Naive thymus-derived CD4-positive, alpha-beta T cell (primary cell): ENCODE measurements around the gene XYLT1. TPM values are rescaled to one million over a fixed set of nuclear protein-coding genes. Genes with fewer than 3 reads are reported as not detected.

Source experiments
- ATAC-seq: fragments of 150-1000 bp; cut with Tn5 transposase; 2 replicates; pipeline ENCODE4 v1.10.0; 2021; ENCODE audit warnings: mild to moderate bottlenecking, moderate library complexity
- CTCF ChIA-PET: fragments of 350-600 bp; sonication (Branson Sonifier 250); formaldehyde crosslinking; loops from one replicate; lab custom pipeline; 2021; ENCODE audit warnings: antibody characterized with exemption; lab: Charles Lee
- POLR2A ChIA-PET: fragments of 350-600 bp; sonication (Branson Sonifier 250); formaldehyde crosslinking; loops from one replicate; lab custom pipeline; 2021; ENCODE audit warnings: antibody characterized with exemption, inconsistent platforms; lab: Charles Lee
- DNase-seq, 9 donors: peaks; one replicate each; pipeline versions ENCODE4 v3.0.0 to v3.0.0-alpha.2; 2020 to 2022; ENCODE audit warnings: mixed read lengths in 1 of 9
- H3K27ac ChIP-seq: one replicate; pipeline ENCODE4 v1.7.0; 2013; ENCODE audit warnings: mild to moderate bottlenecking, low read depth, low read length, moderate library complexity
- H3K27me3 ChIP-seq, 2 donors: one replicate each; pipeline ENCODE4 v1.7.0; 2013; ENCODE audit warnings: low read length in 2 of 2, mild to moderate bottlenecking in 2 of 2, moderate library complexity in 2 of 2; ENCODE audit not compliant: control insufficient read depth in 2 of 2, insufficient read depth in 2 of 2
- H3K36me3 ChIP-seq, 3 experiments: 1 replicate in 2 of 3; 2 replicates in 1 of 3; pipeline ENCODE4 v1.7.0; 2013; ENCODE audit warnings: low read length in 3 of 3, mild to moderate bottlenecking in 3 of 3, moderate library complexity in 1 of 3; ENCODE audit not compliant: insufficient read depth in 3 of 3, control insufficient read depth in 2 of 3
- H3K4me1 ChIP-seq, 2 donors: one replicate each; pipeline ENCODE4 v1.7.0; 2013; ENCODE audit warnings: low read length in 2 of 2, mild to moderate bottlenecking in 2 of 2, moderate library complexity in 1 of 2; ENCODE audit not compliant: control insufficient read depth in 2 of 2, insufficient read depth in 2 of 2
- H3K4me3 ChIP-seq: 2 replicates; pipeline ENCODE4 v1.7.0; 2013; ENCODE audit warnings: mild to moderate bottlenecking, low read length
- H3K9me3 ChIP-seq, 3 experiments: 1 replicate in 2 of 3; 2 replicates in 1 of 3; pipeline ENCODE4 v1.7.0; 2013; ENCODE audit warnings: low read length in 3 of 3; ENCODE audit not compliant: control insufficient read depth in 2 of 3
- H3K27ac Mint-ChIP-seq, 9 donors: one replicate each; pipeline ENCODE4 v1.8.0; 2020 to 2022; ENCODE audit warnings: mixed read lengths in 9 of 9, mild to moderate bottlenecking in 8 of 9, moderate library complexity in 5 of 9, inconsistent platforms in 2 of 9
- H3K27me3 Mint-ChIP-seq, 5 donors: one replicate each; pipeline ENCODE4 v1.8.0; 2021 to 2022; ENCODE audit warnings: mixed read lengths in 5 of 5, mild to moderate bottlenecking in 1 of 5
- H3K36me3 Mint-ChIP-seq, 5 donors: one replicate each; pipeline ENCODE4 v1.8.0; 2020 to 2022; ENCODE audit warnings: mixed read lengths in 5 of 5, mild to moderate bottlenecking in 3 of 5, inconsistent platforms in 1 of 5
- H3K4me1 Mint-ChIP-seq, 7 donors: one replicate each; pipeline ENCODE4 v1.8.0; 2020 to 2022; ENCODE audit warnings: mixed read lengths in 7 of 7, mild to moderate bottlenecking in 3 of 7, inconsistent platforms in 1 of 7
- H3K4me3 Mint-ChIP-seq, 10 donors: one replicate each; pipeline ENCODE4 v1.8.0; 2020 to 2022; ENCODE audit warnings: mild to moderate bottlenecking in 10 of 10, mixed read lengths in 10 of 10, moderate library complexity in 6 of 10, inconsistent platforms in 2 of 10
- H3K9me3 Mint-ChIP-seq, 11 donors: one replicate each; pipeline ENCODE4 v1.8.0; 2020 to 2022; ENCODE audit warnings: mixed read lengths in 11 of 11, mild to moderate bottlenecking in 4 of 11, inconsistent platforms in 1 of 11, moderate library complexity in 1 of 11
- intact Hi-C, 2 donors: fragments of 100-400 bp; cut with micrococcal nuclease; formaldehyde crosslinking; loops; one replicate each; pipeline ENCODE4 v1.15.1; 2023
- polyA plus RNA-seq, 2 donors: library from polyadenylated mRNA; unstranded; fragments of 300-500 nt; fragmentation: Illumina TruSeq; gene quantifications; one replicate each; pipeline ENCODE4 v1.2.3, GENCODE V29; 2021
- total RNA-seq, 6 experiments: library from RNA in 5 of 6; stranded (reverse) in 5 of 6; gene quantifications; 1 replicate in 5 of 6; 2 replicates in 1 of 6; pipeline ENCODE4 v1.2.3 and lab custom pipeline; 2021 to 2026

Gene XYLT1
- total and polyA plus RNA-seq, 7 experiments from 2014 or later, result 1.9 to 50.4 (median 37.9) TPM

DNA sequence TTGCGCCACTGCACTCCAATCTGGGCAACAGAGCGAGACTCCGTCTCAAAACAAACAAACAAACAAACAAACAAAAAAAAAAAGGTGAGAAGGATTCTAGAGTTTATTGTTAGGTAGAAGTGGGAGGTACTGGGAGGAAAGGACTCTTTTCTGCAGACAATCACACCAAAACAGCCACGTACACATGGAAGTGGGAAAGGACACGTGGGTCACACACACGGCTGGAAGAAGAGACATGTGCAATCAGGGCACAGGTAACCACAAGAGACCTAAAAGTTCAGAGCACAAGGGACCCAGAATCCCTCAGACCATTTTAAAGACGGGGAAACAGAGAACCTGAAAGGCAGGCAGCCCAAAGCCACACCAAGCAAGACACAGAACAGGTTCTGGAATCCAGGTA lies 20.5 kb downstream of the XYLT1 start:
- intact Hi-C loops, result no loop called here
- Mint-ChIP-seq H3K27me3 (no peaks in the 10 kb centered on the region), H3K36me3 (peaks cover 0 to 31% (median 4%) of the 10 kb centered on the region in 5 donors), H3K4me1 (peaks cover 35 to 69% (median 52%) of the 10 kb centered on the region in 7 donors), H3K4me3 (peak overlapping the region in 3 of 10 donors; percentile 12 to 46 (median 26)), H3K27ac (peak overlapping the region in 7 of 9 donors; percentile 5 to 87 (median 60)), H3K9me3 (no peaks in the 10 kb centered on the region)
- no peak overlapping the region for H3K27ac ChIP-seq
- H3K36me3 ChIP-seq, result peaks cover 0 to 11% (median 0%) of the 10 kb centered on the region in 3 experiments
- H3K4me1 ChIP-seq, result peaks cover 25 to 38% of the 10 kb centered on the region in 2 donors
- ChIA-PET CTCF (no interaction called here), POLR2A (interaction anchor here (0.6 to 1.5 kb wide), 3 partner anchors 53 to 84 kb away, joined by 3 to 5 read pairs (median 4); no protein-coding TSS in a partner anchor)
- ATAC-seq (no peak), DNase-seq (no peak)
- no peaks in the 10 kb centered on the region for H3K27me3 ChIP-seq
- H3K4me3 ChIP-seq, result no peak overlapping the region
- no peaks in the 10 kb centered on the region for H3K9me3 ChIP-seq

DNA sequence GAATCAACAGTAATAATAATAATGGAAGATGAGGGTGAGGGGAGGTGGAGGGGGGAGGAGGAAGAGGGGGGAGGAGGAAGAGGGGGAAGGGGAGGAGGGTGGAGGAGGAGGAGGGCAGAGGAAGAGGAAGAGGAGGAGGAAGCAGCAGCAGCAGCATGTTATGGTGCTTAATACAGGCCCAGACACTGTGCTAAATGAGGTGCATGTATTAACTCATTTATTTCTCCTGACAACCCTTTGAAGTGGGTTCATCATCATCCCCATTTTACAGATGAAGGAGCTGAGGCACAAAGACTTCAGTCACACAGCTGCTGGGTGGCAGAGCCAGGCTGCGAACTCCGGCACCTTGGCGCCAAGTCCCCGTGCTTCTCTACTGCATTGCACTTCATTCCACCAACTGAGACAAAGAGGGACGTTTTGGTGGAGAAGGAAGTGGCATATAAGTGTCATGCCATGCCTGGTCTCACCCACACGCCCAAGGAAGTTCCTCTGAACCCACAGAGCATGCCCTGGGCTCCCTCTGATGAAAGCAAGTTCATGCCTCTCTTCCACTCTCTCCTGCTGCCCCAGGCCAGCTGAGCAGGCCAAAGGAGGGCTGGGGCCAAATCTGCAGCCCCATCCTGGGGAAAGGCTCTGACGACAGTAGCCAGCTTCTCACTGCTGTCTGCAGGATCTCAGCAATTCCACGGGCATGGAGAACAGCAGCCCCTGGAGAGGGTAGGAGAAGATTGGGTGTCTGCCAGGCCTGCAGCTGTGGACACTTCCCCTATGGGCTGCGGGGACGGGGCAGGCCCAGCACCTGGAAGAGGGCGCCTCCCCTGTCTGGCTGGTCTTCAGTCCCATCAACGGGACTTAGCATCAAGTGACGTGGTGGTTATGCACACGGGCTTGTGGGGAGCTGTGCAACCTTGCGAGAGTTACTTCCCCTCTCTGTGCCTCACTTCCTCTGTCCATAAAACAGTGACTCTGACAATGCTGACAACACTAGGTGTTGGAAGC lies 21.8 kb downstream of the XYLT1 start:
- H3K27ac ChIP-seq, result peak overlapping the region; percentile 54
- no peaks in the 10 kb centered on the region for H3K9me3 ChIP-seq
- H3K4me3 ChIP-seq, result peak overlapping the region; percentile 45
- Mint-ChIP-seq H3K9me3 (peaks cover 0 to 1% (median 0%) of the 10 kb centered on the region in 11 donors), H3K4me3 (peak overlapping the region; percentile 12 to 73 (median 64)), H3K4me1 (peaks cover 35 to 66% (median 53%) of the 10 kb centered on the region in 7 donors), H3K27ac (peak overlapping the region; percentile 72 to 94 (median 84)), H3K27me3 (no peaks in the 10 kb centered on the region), H3K36me3 (peaks cover 3 to 34% (median 7%) of the 10 kb centered on the region in 5 donors)
- peaks cover 25 to 38% of the 10 kb centered on the region in 2 donors for H3K4me1 ChIP-seq
- ChIA-PET POLR2A (interaction anchor here (1.0 to 1.5 kb wide), 4 partner anchors 20 to 83 kb away, joined by 3 to 5 read pairs (median 4); no protein-coding TSS in a partner anchor), CTCF (no interaction called here)
- no peaks in the 10 kb centered on the region for H3K27me3 ChIP-seq
- H3K36me3 ChIP-seq, result peaks cover 0 to 11% (median 0%) of the 10 kb centered on the region in 3 experiments
- ATAC-seq (peak; percentile 82), DNase-seq (peak in 7 of 9 donors; percentile 9 to 37 (median 32))
- intact Hi-C loops, result loop anchor here (2.0 kb wide), 2 partner anchors 22 to 32 kb away; partner anchors contain the start of gene XYLT1 (in 1 of the 2)

DNA sequence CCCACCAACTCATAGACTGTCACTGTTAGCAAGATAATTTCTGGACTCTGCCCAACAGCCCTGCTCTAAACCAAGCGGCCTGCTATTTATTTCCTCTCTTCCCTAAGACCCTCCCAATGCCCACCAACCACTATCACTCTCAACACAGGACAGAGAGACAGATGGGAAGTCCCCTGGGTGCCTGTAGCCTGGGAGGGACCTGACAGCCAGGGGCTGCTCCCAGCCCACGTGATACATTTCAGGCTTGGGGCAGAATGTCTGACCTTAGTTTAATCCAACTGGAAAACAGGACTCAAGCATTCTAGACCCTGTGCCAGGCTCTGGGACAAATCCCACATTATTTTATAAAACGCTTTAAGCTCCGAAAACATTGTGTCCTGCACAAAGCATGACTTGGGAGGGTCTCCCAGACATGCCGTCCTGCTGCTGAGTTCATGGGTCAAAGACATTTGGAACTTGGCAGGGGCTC lies 23.6 kb downstream of the XYLT1 start:
- no peaks in the 10 kb centered on the region for H3K9me3 ChIP-seq
- no peak overlapping the region for H3K4me3 ChIP-seq
- ATAC-seq (no peak), DNase-seq (no peak)
- H3K27ac ChIP-seq, result no peak overlapping the region
- no peaks in the 10 kb centered on the region for H3K27me3 Mint-ChIP-seq
- peaks cover 24 to 36% of the 10 kb centered on the region in 2 donors for H3K4me1 ChIP-seq
- intact Hi-C loops, result no loop called here
- H3K27me3 ChIP-seq, result no peaks in the 10 kb centered on the region
- no peak overlapping the region for H3K4me3 Mint-ChIP-seq
- peaks cover 28 to 59% (median 50%) of the 10 kb centered on the region in 7 donors for H3K4me1 Mint-ChIP-seq
- ChIA-PET POLR2A (no interaction called here), CTCF (no interaction called here)
- H3K36me3 Mint-ChIP-seq, result peaks cover 5 to 40% (median 14%) of the 10 kb centered on the region in 5 donors
- peaks cover 0 to 5% (median 0%) of the 10 kb centered on the region in 11 donors for H3K9me3 Mint-ChIP-seq
- H3K36me3 ChIP-seq, result peaks cover 0 to 11% (median 0%) of the 10 kb centered on the region in 3 experiments
- peak overlapping the region in 2 of 9 donors; percentile 38 to 41 for H3K27ac Mint-ChIP-seq

DNA sequence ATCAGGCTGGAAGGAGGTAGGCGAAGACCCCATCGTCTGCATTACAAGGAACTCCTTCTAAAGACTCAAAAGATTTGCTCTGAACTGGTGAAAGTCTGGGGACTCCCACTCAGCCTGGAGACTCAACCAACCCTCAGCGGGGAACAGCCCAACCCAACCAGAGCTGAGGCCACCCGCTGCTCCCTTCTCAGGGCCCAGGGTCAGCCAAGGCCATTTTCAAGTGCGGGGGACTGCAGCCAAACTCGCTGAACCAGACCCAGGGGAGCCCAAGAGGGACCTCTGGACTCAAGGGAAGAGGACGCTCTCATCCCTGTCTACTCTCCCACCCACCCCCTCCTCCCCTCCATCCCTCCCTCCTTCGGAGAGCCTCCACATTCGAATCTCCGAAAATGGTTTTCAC lies 24.1 kb downstream of the XYLT1 start:
- Mint-ChIP-seq H3K36me3 (peaks cover 5 to 44% (median 14%) of the 10 kb centered on the region in 5 donors), H3K4me1 (peaks cover 27 to 59% (median 47%) of the 10 kb centered on the region in 7 donors), H3K4me3 (no peak overlapping the region), H3K9me3 (peaks cover 0 to 5% (median 0%) of the 10 kb centered on the region in 11 donors), H3K27me3 (no peaks in the 10 kb centered on the region), H3K27ac (no peak overlapping the region)
- H3K9me3 ChIP-seq, result no peaks in the 10 kb centered on the region
- H3K4me1 ChIP-seq, result peaks cover 20 to 32% of the 10 kb centered on the region in 2 donors
- no peaks in the 10 kb centered on the region for H3K27me3 ChIP-seq
- no peak overlapping the region for H3K27ac ChIP-seq
- ChIA-PET CTCF (no interaction called here), POLR2A (no interaction called here)
- H3K4me3 ChIP-seq, result no peak overlapping the region
- DNase-seq (no peak), ATAC-seq (no peak)
- H3K36me3 ChIP-seq, result peaks cover 0 to 11% (median 0%) of the 10 kb centered on the region in 3 experiments
- intact Hi-C loops, result no loop called here

DNA sequence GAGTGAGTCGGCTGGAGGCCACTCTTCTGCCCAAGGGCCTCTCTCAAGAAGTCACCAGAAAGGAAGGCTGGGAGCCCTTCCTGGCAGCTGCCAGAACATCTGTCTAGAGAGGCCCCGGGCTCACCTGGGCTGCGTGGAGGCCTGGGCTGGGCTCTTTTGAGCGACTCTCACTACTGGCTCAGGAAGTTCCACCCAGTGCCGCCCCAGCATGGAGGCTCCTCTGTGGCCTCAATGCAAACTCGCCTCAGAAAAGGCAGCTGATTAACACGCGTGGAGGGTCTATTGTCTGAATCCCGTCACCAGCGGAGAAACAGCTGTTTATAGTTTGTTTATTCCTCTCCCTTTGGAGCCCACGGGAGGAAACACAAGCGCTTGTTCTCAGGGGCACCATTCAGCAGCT lies 25.3 kb downstream of the XYLT1 start:
- Histone ChIP-seq H3K9me3 (no peaks in the 10 kb centered on the region), H3K27me3 (no peaks in the 10 kb centered on the region), H3K4me3 (no peak overlapping the region), H3K4me1 (peaks cover 17 to 25% of the 10 kb centered on the region in 2 donors), H3K36me3 (peaks cover 0 to 11% (median 0%) of the 10 kb centered on the region in 3 experiments), H3K27ac (no peak overlapping the region)
- POLR2A ChIA-PET, result no interaction called here
- intact Hi-C loops, result no loop called here
- H3K9me3 Mint-ChIP-seq, result peaks cover 0 to 5% (median 0%) of the 10 kb centered on the region in 11 donors
- DNase-seq, result no peak
- no peak for ATAC-seq
- no peaks in the 10 kb centered on the region for H3K27me3 Mint-ChIP-seq
- CTCF ChIA-PET, result no interaction called here
- no peak overlapping the region for H3K4me3 Mint-ChIP-seq
- peaks cover 5 to 42% (median 11%) of the 10 kb centered on the region in 5 donors for H3K36me3 Mint-ChIP-seq
- peak overlapping the region in 1 of 9 donors; percentile 18 for H3K27ac Mint-ChIP-seq
- H3K4me1 Mint-ChIP-seq, result peaks cover 20 to 57% (median 42%) of the 10 kb centered on the region in 7 donors

DNA sequence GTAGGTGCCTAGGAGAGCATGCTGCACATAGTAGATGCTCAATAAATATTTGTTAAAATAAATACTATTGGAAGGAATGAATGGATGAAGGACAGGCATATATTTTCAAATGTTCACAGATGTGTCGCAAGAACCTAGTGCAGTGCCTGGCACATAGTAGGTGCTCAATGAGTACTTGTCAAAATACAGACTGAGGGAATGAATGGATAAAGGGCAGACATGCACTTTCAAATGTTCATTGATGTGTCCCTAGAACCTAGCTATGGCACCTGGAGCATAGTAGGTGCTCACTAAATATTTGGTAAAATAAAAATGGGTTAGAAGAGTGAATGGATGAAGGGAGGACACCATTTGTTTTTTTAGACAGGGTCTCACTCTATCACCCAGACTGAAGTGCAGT lies 26.1 kb downstream of the XYLT1 start:
- POLR2A ChIA-PET, result no interaction called here
- H3K9me3 ChIP-seq, result no peaks in the 10 kb centered on the region
- Mint-ChIP-seq H3K27ac (peak overlapping the region in 1 of 9 donors; percentile 45), H3K4me3 (no peak overlapping the region), H3K36me3 (peaks cover 5 to 46% (median 11%) of the 10 kb centered on the region in 5 donors), H3K27me3 (no peaks in the 10 kb centered on the region), H3K9me3 (peaks cover 0 to 5% (median 0%) of the 10 kb centered on the region in 11 donors), H3K4me1 (peaks cover 17 to 58% (median 42%) of the 10 kb centered on the region in 7 donors)
- DNase-seq, result no peak
- intact Hi-C loops, result no loop called here
- H3K4me1 ChIP-seq, result peaks cover 24 to 30% of the 10 kb centered on the region in 2 donors
- ATAC-seq, result no peak
- H3K27me3 ChIP-seq, result no peaks in the 10 kb centered on the region
- H3K36me3 ChIP-seq, result peaks cover 0 to 11% (median 0%) of the 10 kb centered on the region in 3 experiments
- no peak overlapping the region for H3K27ac ChIP-seq
- CTCF ChIA-PET, result interaction anchor here (1.5 kb wide), 1 partner anchor 23 kb away, joined by 5 read pairs; no protein-coding TSS in a partner anchor
- no peak overlapping the region for H3K4me3 ChIP-seq
